Measurements from ENCODE around the gene CAPS. TPM values are rescaled to one million over a fixed set of nuclear protein-coding genes. Genes with fewer than 3 reads are reported as not detected.
A peak's percentile ranks its signal among the peaks of the same experiment; 100 is the strongest.

The CAPS gene
- total RNA-seq, 1 experiment from 2014 or later = 2.3 TPM

DNA sequence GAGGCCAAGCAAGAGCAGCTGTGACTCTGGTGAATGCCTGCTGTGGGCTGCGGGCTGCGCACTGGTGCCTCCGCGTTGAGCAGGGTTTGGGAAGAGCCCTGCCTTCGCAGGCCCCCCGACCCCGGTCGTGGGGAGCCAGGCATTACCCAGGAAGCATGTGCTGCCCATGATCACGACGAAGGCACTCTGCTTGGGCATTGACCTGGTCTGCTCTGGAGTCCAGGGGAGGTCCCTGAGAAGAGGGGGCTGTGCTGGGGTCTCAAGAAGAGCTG lies 44.7 kb downstream of the CAPS start:
- H3K4me1 Mint-ChIP-seq = peaks cover 62 to 63% of the 10 kb centered on the region in 2 experiments
- H3K4me2 ChIP-seq (ENCODE audit: insufficient read depth, insufficient read length, low read length) = no peak overlapping the region

More for the DNA sequence above, 44.7 kb downstream of the CAPS start:
- H4K8ac ChIP-seq (replicated peaks; ENCODE audit: insufficient read length, low read depth, low read length) = no peak overlapping the region
- Mint-ChIP-seq H3K36me3 (ENCODE audit: insufficient read depth in 1 of 3, low read depth in 3 of 3) (no peaks in the 10 kb centered on the region), H3K4me3 (no peak overlapping the region), H3K27me3 (ENCODE audit: low read depth) (no peaks in the 10 kb centered on the region), H3K9me3 (no peaks in the 10 kb centered on the region), H3K27ac (peak overlapping the region; percentile 33 to 92 (median 64); a peak in 3 of 7 replicates)
- no peak overlapping the region for H3K4ac ChIP-seq (ENCODE audit: low read depth, low read length)
- H3K18ac ChIP-seq (ENCODE audit: insufficient read length, low read depth, low read length) = no peak overlapping the region
- WGBS (ENCODE audit: extremely low coverage, insufficient read length, low lambda C conversion rate) = no CpG with 5 or more reads among the region's 10 CpGs
- no peaks in the 10 kb centered on the region for H3K27me3 ChIP-seq (ENCODE audit: insufficient read depth, low read length)
- peaks cover 14% of the 10 kb centered on the region for H3K4me1 ChIP-seq (ENCODE audit: insufficient read depth, low read length)
- no peak overlapping the region for H3K9ac ChIP-seq (ENCODE audit: extremely low read depth, insufficient read length, low read length)
- no peak for DNase-seq
- no peaks in the 10 kb centered on the region for H3K9me3 ChIP-seq (ENCODE audit: control insufficient read depth, low read depth, low read length)
- no peak overlapping the region for H2BK15ac ChIP-seq (ENCODE audit: low read depth, low read length)
- H3K23me2 ChIP-seq (ENCODE audit: insufficient read length, low read depth, low read length, poor library complexity, severe bottlenecking) = no peaks in the 10 kb centered on the region
- H2BK120ac ChIP-seq (ENCODE audit: low read depth, low read length, poor library complexity, severe bottlenecking) = no peak overlapping the region
- no peak overlapping the region for H3K23ac ChIP-seq (ENCODE audit: insufficient read length, low read depth, low read length)
- no peak overlapping the region for H2BK5ac ChIP-seq (ENCODE audit: insufficient read length, low read length)
- H3K14ac ChIP-seq (ENCODE audit: insufficient read depth, low read length) = peak overlapping the region; percentile 0; the same call in 1 of the 2 replicates
- H3K79me1 ChIP-seq (ENCODE audit: insufficient read depth, low read depth, low read length, poor library complexity, severe bottlenecking) = peaks cover 4% of the 10 kb centered on the region
- no peak overlapping the region for H2BK12ac ChIP-seq (ENCODE audit: insufficient read length, low read depth, low read length)
- no peak overlapping the region for H3T11ph ChIP-seq (ENCODE audit: low read length)
- no peak overlapping the region for H4K5ac ChIP-seq (ENCODE audit: insufficient read length, low read depth, low read length)
- H3K79me2 ChIP-seq (ENCODE audit: insufficient read depth, low read length) = peaks cover 43% of the 10 kb centered on the region; the same call in 1 of the 2 replicates
- no peak overlapping the region for H2AK5ac ChIP-seq (ENCODE audit: insufficient read length, low read length)
- no peak overlapping the region for H2AFZ ChIP-seq (ENCODE audit: low read length)
- H2BK20ac ChIP-seq (ENCODE audit: low read depth, low read length, poor library complexity, severe bottlenecking) = no peak overlapping the region
- H4K91ac ChIP-seq (ENCODE audit: insufficient read length, low read depth, low read length) = no peak overlapping the region
- no peaks in the 10 kb centered on the region for H4K20me1 ChIP-seq (ENCODE audit: control insufficient read depth, insufficient read depth, insufficient read length)
- TF ChIP-seq CTCF (conservative IDR thresholded peaks at IDR 0.05) = no peak
- no peak overlapping the region for H3K27ac ChIP-seq (ENCODE audit: insufficient read length, low read depth, low read length)
- no peak overlapping the region for H3K56ac ChIP-seq (ENCODE audit: insufficient read length, low read depth, low read length)
